SK-N-SH (cell line): ENCODE measurements around the gene NEUROD6. TPM values are rescaled to one million over a fixed set of nuclear protein-coding genes. Genes with fewer than 3 reads are reported as not detected.

Source experiments
- CTCF ChIA-PET: fragments of 300-600, 350-600 bp; formaldehyde crosslinking; extraction: SDS; loops from one replicate; lab custom pipeline; 2021; lab: Yijun Ruan, JAX
- POLR2A ChIA-PET: fragments of 350-600 bp; sonication (Branson Sonifier 250); formaldehyde crosslinking; extraction: SDS; loops from one replicate; lab custom pipeline; 2020; ENCODE audit warnings: antibody characterized with exemption, inconsistent platforms; lab: Yijun Ruan, JAX
- DNase-seq: peaks from one replicate; pipeline ENCODE4 v3.0.0; 2012
- H2AFZ ChIP-seq: fragments of 200-600 bp; sonication (generic); 2 replicates; pipeline ENCODE4 v1.8.1; 2016; ENCODE audit warnings: antibody characterized with exemption, mild to moderate bottlenecking, low read depth
- H3F3A ChIP-seq: fragments of 200-600 bp; sonication (generic); replicated peaks from 2 replicates; pipeline ENCODE3; 2016; ENCODE audit warnings: antibody characterized with exemption, mild to moderate bottlenecking; ENCODE audit not compliant: insufficient read depth
- H3K27ac ChIP-seq, 2 experiments: fragments of 200-500 bp in 1 of 2; fragments of 200-600 bp in 1 of 2; sonication (Bioruptor generic) in 1 of 2; sonication (generic), shearing (Covaris generic) in 1 of 2; 2 replicates each; pipeline versions ENCODE4 v1.5.1 to v1.6.1; 2014 to 2016; ENCODE audit warnings: low read depth in 2 of 2, inconsistent platforms in 1 of 2, low read length in 1 of 2, mild to moderate bottlenecking in 1 of 2, mixed read lengths in 1 of 2
- H3K27me3 ChIP-seq: fragments of 200-600 bp; sonication (generic), shearing (Covaris generic); 2 replicates; pipeline ENCODE4 v1.6.1; 2016; ENCODE audit warnings: mixed run types; ENCODE audit not compliant: insufficient read depth
- H3K36me3 ChIP-seq, 2 experiments: fragments of 200-500 bp in 1 of 2; fragments of 200-600 bp in 1 of 2; sonication (Bioruptor generic) in 1 of 2; sonication (generic) in 1 of 2; replicated peaks in 1 of 2; 2 replicates each; pipeline versions ENCODE3 to v1.5.1; 2014 to 2016; ENCODE audit warnings: low read length in 1 of 2, mild to moderate bottlenecking in 1 of 2; ENCODE audit not compliant: insufficient read depth in 2 of 2, control insufficient read depth in 1 of 2
- H3K4me1 ChIP-seq, 2 experiments: fragments of 200-500 bp in 1 of 2; fragments of 200-600 bp in 1 of 2; sonication (Bioruptor generic) in 1 of 2; sonication (generic), shearing (Covaris generic) in 1 of 2; 2 replicates each; pipeline versions ENCODE4 v1.5.1 to v1.6.1; 2014 to 2016; ENCODE audit warnings: low read depth in 1 of 2, low read length in 1 of 2, mixed run types in 1 of 2; ENCODE audit not compliant: insufficient read depth in 2 of 2, control insufficient read depth in 1 of 2
- H3K4me2 ChIP-seq: fragments of 200-600 bp; sonication (generic), shearing (Covaris generic); 2 replicates; pipeline ENCODE4 v1.6.1; 2017; ENCODE audit warnings: mixed run types
- H3K4me3 ChIP-seq, 2 experiments: fragments of 200-500 bp in 1 of 2; fragments of 200-600 bp in 1 of 2; sonication (Bioruptor generic) in 1 of 2; sonication (generic), shearing (Covaris generic) in 1 of 2; 2 replicates each; pipeline versions ENCODE4 v1.5.1 to v1.8.1; 2014 to 2016; ENCODE audit warnings: low read depth in 2 of 2, inconsistent platforms in 1 of 2, low read length in 1 of 2, mild to moderate bottlenecking in 1 of 2, mixed read lengths in 1 of 2, moderate library complexity in 1 of 2
- H3K79me2 ChIP-seq: fragments of 200-600 bp; sonication (generic); 2 replicates; pipeline ENCODE4 v1.8.1; 2017; ENCODE audit warnings: mild to moderate bottlenecking; ENCODE audit not compliant: insufficient read depth
- H3K9ac ChIP-seq: fragments of 200-600 bp; sonication (generic); 2 replicates; pipeline ENCODE4 v1.6.1; 2017; ENCODE audit warnings: mixed run types
- H3K9me2 ChIP-seq: fragments of 200-600 bp; sonication (generic); 2 replicates; pipeline ENCODE4 v1.6.1; 2017; ENCODE audit warnings: mixed run types
- H3K9me3 ChIP-seq: fragments of 200-600 bp; sonication (generic); 2 replicates; pipeline ENCODE4 v1.6.1; 2017; ENCODE audit warnings: mixed run types, mild to moderate bottlenecking, moderate library complexity
- H4K20me1 ChIP-seq: fragments of 200-600 bp; sonication (generic); 2 replicates; pipeline ENCODE4 v1.6.1; 2017; ENCODE audit warnings: mild to moderate bottlenecking, mixed run types; ENCODE audit not compliant: insufficient read depth
- CHD2 ChIP-seq: fragments of 150-350 bp; IDR thresholded peaks from 2 replicates; pipeline ENCODE4 v1.6.1; 2018; ENCODE audit warnings: low read length; ENCODE audit not compliant: partially characterized antibody
- EP300 ChIP-seq, 2 experiments: IDR thresholded peaks; 2 replicates each; pipeline versions ENCODE4 v1.4.0 to v1.6.1; 2012; ENCODE audit warnings: borderline replicate concordance in 1 of 2, low read depth in 1 of 2, low read length in 1 of 2
- FOXJ3 ChIP-seq: sonication (generic); formaldehyde crosslinking; IDR thresholded peaks from 2 replicates; pipeline ENCODE4 v1.5.1; 2020; ENCODE audit warnings: mild to moderate bottlenecking, missing genetic modification reagents
- FOXM1 ChIP-seq: IDR thresholded peaks from 2 replicates; pipeline ENCODE4 v1.4.0; 2012; ENCODE audit warnings: low read depth, mild to moderate bottlenecking
- JUND ChIP-seq: IDR thresholded peaks from 2 replicates; pipeline ENCODE4 v1.4.0; 2012
- NFIC ChIP-seq: IDR thresholded peaks from 2 replicates; pipeline ENCODE4 v1.4.0; 2012; ENCODE audit warnings: borderline replicate concordance
- POLR2AphosphoS5 ChIP-seq: IDR thresholded peaks from 2 replicates; pipeline ENCODE4 v1.6.1; 2012; ENCODE audit warnings: low read depth, low read length
- RAD21 ChIP-seq: IDR thresholded peaks from 2 replicates; pipeline ENCODE4 v1.6.1; 2012; ENCODE audit warnings: mild to moderate bottlenecking, low read length
- RFX5 ChIP-seq: IDR thresholded peaks from 2 replicates; pipeline ENCODE4 v1.6.1; 2012; ENCODE audit warnings: mild to moderate bottlenecking, improper control_type of control experiment, low read length
- SIN3A ChIP-seq: IDR thresholded peaks from 2 replicates; pipeline ENCODE4 v1.6.1; 2012; ENCODE audit warnings: low read depth, mild to moderate bottlenecking, low read length, moderate library complexity, borderline replicate concordance
- SMC3 ChIP-seq: IDR thresholded peaks from 2 replicates; pipeline ENCODE4 v1.6.1; 2012; ENCODE audit warnings: low read depth, low read length, improper control_type of control experiment
- TAF1 ChIP-seq: IDR thresholded peaks from 2 replicates; pipeline ENCODE4 v1.6.1; 2012; ENCODE audit warnings: low read depth, mild to moderate bottlenecking, low read length, moderate library complexity, borderline replicate concordance
- WGBS: methylation state at CpG from one replicate; pipeline ENCODE4 v1.1.6; 2017; ENCODE audit warnings: low lambda C conversion rate; 5-methylcytosine and 5-hydroxymethylcytosine counted together
- polyA plus RNA-seq, 3 experiments: library from polyadenylated mRNA; depleted of rRNA; stranded (reverse); fragments of >200 nt; gene quantifications; 2 replicates each; pipeline ENCODE4 v1.2.3, GENCODE V29; 2012
- TF ChIP-seq, protein P1 (sequence below): IDR thresholded peaks from 2 replicates; pipeline ENCODE4; 2012
- TF ChIP-seq, protein P2 (sequence below): fragments of 150-350 bp; IDR thresholded peaks from 2 replicates; pipeline ENCODE4 v1.6.1; 2016; ENCODE audit warnings: mild to moderate bottlenecking, low read depth, low read length
- TF ChIP-seq, protein P3 (sequence below): IDR thresholded peaks from 2 replicates; pipeline ENCODE4 v1.4.0; 2012; ENCODE audit warnings: low read depth
- TF ChIP-seq, protein P4 (sequence below): IDR thresholded peaks from 2 replicates; pipeline ENCODE4 v1.4.0; 2012; ENCODE audit warnings: low read depth, borderline replicate concordance
- TF ChIP-seq, protein P5 (sequence below): fragments of 150-350 bp; IDR thresholded peaks from 2 replicates; pipeline ENCODE4 v1.6.1; 2017; ENCODE audit warnings: antibody characterized with exemption, low read length, low read depth, borderline replicate concordance

The NEUROD6 gene
- polyA plus RNA-seq, 1 of the 3 experiments (the other 2 are of a cell fraction) = not detected

DNA sequence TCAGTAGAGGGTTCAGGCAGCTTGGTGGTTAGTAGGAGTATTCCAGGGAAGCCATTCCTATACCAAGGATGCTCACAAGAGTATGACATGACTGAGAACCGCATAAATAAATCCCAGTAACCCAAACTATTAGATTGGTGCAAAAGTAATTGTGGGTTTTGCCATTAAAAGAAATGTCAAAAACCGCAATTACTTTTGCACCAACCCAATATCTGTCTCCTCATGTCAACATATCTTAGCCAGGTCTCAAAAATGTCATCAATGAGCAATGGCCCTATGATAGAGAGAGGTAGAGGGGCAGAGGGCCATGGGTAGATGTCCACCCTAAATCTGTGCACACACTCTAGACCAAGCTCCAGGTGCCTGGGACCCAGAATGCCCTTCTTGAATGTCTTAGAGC, 23.6 kb downstream of the NEUROD6 start:
- H3K4me1 ChIP-seq = no peaks in the 10 kb centered on the region
- H4K20me1 ChIP-seq = no peaks in the 10 kb centered on the region
- no peak for DNase-seq
- no peaks in the 10 kb centered on the region for H3K79me2 ChIP-seq
- 5% methylated on average over 2 of the region's 2 CpGs for WGBS
- H3K9me2 ChIP-seq = no peaks in the 10 kb centered on the region
- no peak overlapping the region for H3K9ac ChIP-seq
- no peak overlapping the region for H2AFZ ChIP-seq
- no peaks in the 10 kb centered on the region for H3K9me3 ChIP-seq
- H3K27ac ChIP-seq = no peak overlapping the region
- CTCF ChIA-PET = no interaction called here
- no peak overlapping the region for H3K4me3 ChIP-seq
- POLR2A ChIA-PET = no interaction called here
- H3K4me2 ChIP-seq = no peak overlapping the region
- H3K27me3 ChIP-seq = 0 out of 2 replicates have a peak, but pooled peaks cover 2% of the 10 kb centered on the region
- TF ChIP-seq SIN3A (no peak), FOXM1 (no peak), RFX5 (no peak), FOXJ3 (CRISPR knock-in tag) (no peak), RAD21 (no peak), JUND (no peak), POLR2AphosphoS5 (no peak), SMC3 (no peak), NFIC (no peak), CHD2 (no peak), EP300 (IDR thresholded peaks at IDR 0.05; ENCODE audit: borderline replicate concordance in 1 of 2, low read depth in 1 of 2, low read length in 1 of 2) (no peak), TAF1 (no peak)
- TF ChIP-seq, protein P1, sequence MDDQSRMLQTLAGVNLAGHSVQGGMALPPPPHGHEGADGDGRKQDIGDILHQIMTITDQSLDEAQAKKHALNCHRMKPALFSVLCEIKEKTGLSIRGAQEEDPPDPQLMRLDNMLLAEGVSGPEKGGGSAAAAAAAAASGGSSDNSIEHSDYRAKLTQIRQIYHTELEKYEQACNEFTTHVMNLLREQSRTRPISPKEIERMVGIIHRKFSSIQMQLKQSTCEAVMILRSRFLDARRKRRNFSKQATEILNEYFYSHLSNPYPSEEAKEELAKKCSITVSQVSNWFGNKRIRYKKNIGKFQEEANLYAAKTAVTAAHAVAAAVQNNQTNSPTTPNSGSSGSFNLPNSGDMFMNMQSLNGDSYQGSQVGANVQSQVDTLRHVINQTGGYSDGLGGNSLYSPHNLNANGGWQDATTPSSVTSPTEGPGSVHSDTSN = no peak
- TF ChIP-seq, protein P2, sequence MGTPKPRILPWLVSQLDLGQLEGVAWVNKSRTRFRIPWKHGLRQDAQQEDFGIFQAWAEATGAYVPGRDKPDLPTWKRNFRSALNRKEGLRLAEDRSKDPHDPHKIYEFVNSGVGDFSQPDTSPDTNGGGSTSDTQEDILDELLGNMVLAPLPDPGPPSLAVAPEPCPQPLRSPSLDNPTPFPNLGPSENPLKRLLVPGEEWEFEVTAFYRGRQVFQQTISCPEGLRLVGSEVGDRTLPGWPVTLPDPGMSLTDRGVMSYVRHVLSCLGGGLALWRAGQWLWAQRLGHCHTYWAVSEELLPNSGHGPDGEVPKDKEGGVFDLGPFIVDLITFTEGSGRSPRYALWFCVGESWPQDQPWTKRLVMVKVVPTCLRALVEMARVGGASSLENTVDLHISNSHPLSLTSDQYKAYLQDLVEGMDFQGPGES = no peak
- TF ChIP-seq, protein P3, sequence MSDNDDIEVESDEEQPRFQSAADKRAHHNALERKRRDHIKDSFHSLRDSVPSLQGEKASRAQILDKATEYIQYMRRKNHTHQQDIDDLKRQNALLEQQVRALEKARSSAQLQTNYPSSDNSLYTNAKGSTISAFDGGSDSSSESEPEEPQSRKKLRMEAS = no peak
- TF ChIP-seq, protein P4, sequence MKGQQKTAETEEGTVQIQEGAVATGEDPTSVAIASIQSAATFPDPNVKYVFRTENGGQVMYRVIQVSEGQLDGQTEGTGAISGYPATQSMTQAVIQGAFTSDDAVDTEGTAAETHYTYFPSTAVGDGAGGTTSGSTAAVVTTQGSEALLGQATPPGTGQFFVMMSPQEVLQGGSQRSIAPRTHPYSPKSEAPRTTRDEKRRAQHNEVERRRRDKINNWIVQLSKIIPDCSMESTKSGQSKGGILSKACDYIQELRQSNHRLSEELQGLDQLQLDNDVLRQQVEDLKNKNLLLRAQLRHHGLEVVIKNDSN = no peak
- TF ChIP-seq, protein P5, sequence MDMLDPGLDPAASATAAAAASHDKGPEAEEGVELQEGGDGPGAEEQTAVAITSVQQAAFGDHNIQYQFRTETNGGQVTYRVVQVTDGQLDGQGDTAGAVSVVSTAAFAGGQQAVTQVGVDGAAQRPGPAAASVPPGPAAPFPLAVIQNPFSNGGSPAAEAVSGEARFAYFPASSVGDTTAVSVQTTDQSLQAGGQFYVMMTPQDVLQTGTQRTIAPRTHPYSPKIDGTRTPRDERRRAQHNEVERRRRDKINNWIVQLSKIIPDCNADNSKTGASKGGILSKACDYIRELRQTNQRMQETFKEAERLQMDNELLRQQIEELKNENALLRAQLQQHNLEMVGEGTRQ = no peak
- H3K36me3 ChIP-seq = no peaks in the 10 kb centered on the region
- H3F3A ChIP-seq = no peaks in the 10 kb centered on the region
